Vagina (tissue), 2 donors: Measurements from ENCODE around the gene MAFF. TPM values are rescaled to one million over a fixed set of nuclear protein-coding genes. Genes with fewer than 3 reads are reported as not detected.
"Not testable (repeated sequence)": the region's sequence is repeated elsewhere in the genome, so short reads cannot be mapped to it uniquely, and the experiment has no call there.

Experiments
- DNase-seq, 2 donors: peaks; one replicate each; pipeline ENCODE4 v3.0.0-alpha.2; 2017; ENCODE audit errors: extremely low spot score in 2 of 2
- H3K27ac ChIP-seq: fragments of 200-600 bp; sonication (generic); one replicate; pipeline ENCODE4 v1.5.1; 2019
- H3K27me3 ChIP-seq: fragments of 200-600 bp; sonication (generic); one replicate; pipeline ENCODE4 v1.5.1; 2019
- H3K36me3 ChIP-seq, 2 donors: fragments of 200-600 bp; sonication (generic); one replicate each; pipeline ENCODE4 v1.5.1; 2017 to 2019
- H3K4me1 ChIP-seq: fragments of 200-600 bp; sonication (generic); one replicate; pipeline ENCODE4 v1.5.1; 2019
- H3K4me3 ChIP-seq, 2 donors: fragments of 200-600 bp; sonication (generic); 1 replicate in 1 of 2; 2 replicates in 1 of 2; pipeline ENCODE4 v1.5.1; 2016 to 2019
- H3K9me3 ChIP-seq: fragments of 200-600 bp; sonication (generic); one replicate; pipeline ENCODE4 v1.5.1; 2019
- POLR2A ChIP-seq, 2 donors: fragments of 450-650 bp; IDR thresholded peaks; one replicate each; pipeline ENCODE4 v1.6.1; 2017; ENCODE audit warnings: antibody characterized with exemption in 2 of 2, mild to moderate bottlenecking in 2 of 2, moderate library complexity in 2 of 2
- POLR2AphosphoS5 ChIP-seq, 2 donors: sonication (generic); formaldehyde crosslinking; IDR thresholded peaks; one replicate each; pipeline ENCODE4 v1.9.0; 2017; ENCODE audit warnings: antibody characterized with exemption in 2 of 2, mild to moderate bottlenecking in 2 of 2, low read depth in 1 of 2; ENCODE audit not compliant: insufficient read depth in 1 of 2
- intact Hi-C: fragments of 100-400 bp; cut with DNase I; formaldehyde crosslinking; loops from one replicate; pipeline ENCODE4 v1.15.1; 2023
- total RNA-seq: library from RNA; depleted of rRNA; stranded (reverse); fragments of >200 nt; gene quantifications from one replicate; pipeline ENCODE4 v1.2.3, GENCODE V29; 2016
- TF ChIP-seq, protein P1 (sequence below), 3 experiments: fragments of 450-650 bp in 2 of 3; fragments of 200-600 bp in 1 of 3; sonication (generic) in 1 of 3; IDR thresholded peaks; one replicate each; pipeline ENCODE4 v1.5.1; 2017 to 2019; ENCODE audit warnings: antibody characterized with exemption in 3 of 3, mild to moderate bottlenecking in 2 of 3, moderate library complexity in 2 of 3

Gene MAFF
- total RNA-seq, 1 donor from 2014 or later: 90.6 TPM

- DNase-seq: no peak
- Histone ChIP-seq H3K4me3 (no peak overlapping the region), H3K4me1 (peaks cover 56% of the 10 kb centered on the region), H3K27me3 (no peaks in the 10 kb centered on the region), H3K27ac (no peak overlapping the region), H3K9me3 (no peaks in the 10 kb centered on the region), H3K36me3 (peaks cover 0 to 18% of the 10 kb centered on the region in 2 donors)
- intact Hi-C loops: no loop called here
- TF ChIP-seq POLR2A (IDR thresholded peaks at IDR 0.05): no peak
- TF ChIP-seq POLR2AphosphoS5 (IDR thresholded peaks at IDR 0.05; ENCODE audit: insufficient read depth in 1 of 2, low read depth in 1 of 2): no peak
- TF ChIP-seq, protein P1, sequence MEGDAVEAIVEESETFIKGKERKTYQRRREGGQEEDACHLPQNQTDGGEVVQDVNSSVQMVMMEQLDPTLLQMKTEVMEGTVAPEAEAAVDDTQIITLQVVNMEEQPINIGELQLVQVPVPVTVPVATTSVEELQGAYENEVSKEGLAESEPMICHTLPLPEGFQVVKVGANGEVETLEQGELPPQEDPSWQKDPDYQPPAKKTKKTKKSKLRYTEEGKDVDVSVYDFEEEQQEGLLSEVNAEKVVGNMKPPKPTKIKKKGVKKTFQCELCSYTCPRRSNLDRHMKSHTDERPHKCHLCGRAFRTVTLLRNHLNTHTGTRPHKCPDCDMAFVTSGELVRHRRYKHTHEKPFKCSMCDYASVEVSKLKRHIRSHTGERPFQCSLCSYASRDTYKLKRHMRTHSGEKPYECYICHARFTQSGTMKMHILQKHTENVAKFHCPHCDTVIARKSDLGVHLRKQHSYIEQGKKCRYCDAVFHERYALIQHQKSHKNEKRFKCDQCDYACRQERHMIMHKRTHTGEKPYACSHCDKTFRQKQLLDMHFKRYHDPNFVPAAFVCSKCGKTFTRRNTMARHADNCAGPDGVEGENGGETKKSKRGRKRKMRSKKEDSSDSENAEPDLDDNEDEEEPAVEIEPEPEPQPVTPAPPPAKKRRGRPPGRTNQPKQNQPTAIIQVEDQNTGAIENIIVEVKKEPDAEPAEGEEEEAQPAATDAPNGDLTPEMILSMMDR (IDR thresholded peaks at IDR 0.05): no peak
These were observed 31.6 kb downstream of the MAFF start for GRCh38 chr22:38233427-38233826.

- H3K27ac ChIP-seq, H3K27me3 ChIP-seq, H3K4me3 ChIP-seq, intact Hi-C loops, DNase-seq, H3K9me3 ChIP-seq: not testable (repeated sequence)
- peaks cover 56% of the 10 kb centered on the region for H3K4me1 ChIP-seq
- H3K36me3 ChIP-seq: peaks cover 0 to 18% of the 10 kb centered on the region in 2 donors
These were observed 32.1 kb downstream of the MAFF start for GRCh38 chr22:38233856-38234255.

GRCh38 chr22:38235240-38235850, 33.6 kb downstream of the MAFF start:
- peaks cover 0 to 17% of the 10 kb centered on the region in 2 donors for H3K36me3 ChIP-seq
- TF ChIP-seq, protein P1 (IDR thresholded peaks at IDR 0.05): no peak
- TF ChIP-seq POLR2AphosphoS5 (IDR thresholded peaks at IDR 0.05; ENCODE audit: insufficient read depth in 1 of 2, low read depth in 1 of 2): no peak
- no peak for TF ChIP-seq POLR2A (IDR thresholded peaks at IDR 0.05)
- intact Hi-C loops: no loop called here

GRCh38 chr22:38236786-38237185, 35.0 kb downstream of the MAFF start:
- Histone ChIP-seq H3K27me3 (no peaks in the 10 kb centered on the region), H3K36me3 (peaks cover 0 to 11% of the 10 kb centered on the region in 2 donors), H3K27ac (peak overlapping the region; percentile 40), H3K4me1 (peaks cover 51% of the 10 kb centered on the region), H3K4me3 (no peak overlapping the region), H3K9me3 (no peaks in the 10 kb centered on the region)
- no peak for DNase-seq
- TF ChIP-seq POLR2A (IDR thresholded peaks at IDR 0.05): no peak
- TF ChIP-seq POLR2AphosphoS5 (IDR thresholded peaks at IDR 0.05; ENCODE audit: insufficient read depth in 1 of 2, low read depth in 1 of 2): peak in 1 of 2 donors; percentile 55
- TF ChIP-seq, protein P1 (IDR thresholded peaks at IDR 0.05): no peak
- intact Hi-C loops: no loop called here

More at GRCh38 chr22:38235240-38235850, 33.6 kb downstream of the MAFF start:
- Histone ChIP-seq H3K4me1 (peaks cover 58% of the 10 kb centered on the region), H3K4me3 (no peak overlapping the region), H3K27ac (peak overlapping the region; percentile 19), H3K27me3 (no peaks in the 10 kb centered on the region), H3K9me3 (no peaks in the 10 kb centered on the region)
- no peak for DNase-seq

DNA sequence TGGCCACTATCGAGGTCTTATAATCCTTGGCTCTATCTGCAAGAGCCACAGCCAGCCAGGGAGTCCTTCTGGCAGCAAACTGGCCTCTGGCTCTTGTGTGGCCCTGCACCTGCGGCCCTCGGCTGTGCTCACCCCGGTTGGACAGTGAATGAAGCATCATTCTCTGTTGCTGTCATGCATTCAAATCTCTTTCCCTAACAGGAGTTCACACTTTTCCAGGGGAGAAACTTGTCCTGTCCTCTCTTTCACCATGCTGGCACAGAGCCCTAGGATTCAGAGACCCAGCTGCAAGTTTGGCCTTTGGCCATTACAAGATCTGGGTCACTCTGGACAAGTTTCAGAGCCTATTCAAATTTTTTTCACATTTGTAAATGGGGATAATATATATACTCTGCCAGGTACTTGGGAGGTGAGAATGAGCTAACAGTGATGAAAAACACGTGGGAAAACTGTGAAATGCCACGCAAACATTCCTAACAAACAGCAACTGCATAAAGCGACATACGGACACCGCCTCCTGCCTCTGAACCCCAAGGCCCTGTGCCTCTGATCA, 36.8 kb downstream of the MAFF start:
- intact Hi-C loops: no loop called here
- TF ChIP-seq POLR2AphosphoS5 (IDR thresholded peaks at IDR 0.05; ENCODE audit: insufficient read depth in 1 of 2, low read depth in 1 of 2) (no peak), POLR2A (IDR thresholded peaks at IDR 0.05) (no peak)
- TF ChIP-seq, protein P1 (IDR thresholded peaks at IDR 0.05): no peak
- no peaks in the 10 kb centered on the region for H3K27me3 ChIP-seq
- H3K4me3 ChIP-seq: no peak overlapping the region
- peaks cover 0 to 4% of the 10 kb centered on the region in 2 donors for H3K36me3 ChIP-seq
- peak overlapping the region; percentile 73 for H3K27ac ChIP-seq
- no peak for DNase-seq
- peaks cover 65% of the 10 kb centered on the region for H3K4me1 ChIP-seq
- no peaks in the 10 kb centered on the region for H3K9me3 ChIP-seq
